ENCODE data around the gene FBXO45.
"Not testable (repeated sequence)": the region's sequence is repeated elsewhere in the genome, so short reads cannot be mapped to it uniquely, and the experiment has no call there.

DNA sequence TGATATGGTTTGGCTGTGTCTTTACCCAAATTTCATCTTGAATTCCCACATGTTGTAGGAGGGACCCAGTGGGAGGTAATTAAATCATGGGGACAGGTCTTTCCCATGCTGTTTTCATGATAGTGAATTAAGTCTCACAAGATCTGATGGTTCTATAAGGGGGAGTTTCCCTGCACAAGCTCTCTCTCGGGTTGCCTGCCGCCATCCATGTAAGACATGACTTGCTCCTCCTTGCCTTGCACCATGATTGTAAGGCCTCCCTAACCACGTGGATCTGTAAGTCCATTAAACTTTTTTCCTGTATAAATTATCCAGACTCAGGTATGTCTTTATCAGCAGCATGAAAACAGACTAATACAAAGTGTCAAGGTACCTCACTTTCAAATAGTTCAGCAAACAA lies 18.3 kb upstream of the FBXO45 start:
- TF ChIP-seq, protein P1, sequence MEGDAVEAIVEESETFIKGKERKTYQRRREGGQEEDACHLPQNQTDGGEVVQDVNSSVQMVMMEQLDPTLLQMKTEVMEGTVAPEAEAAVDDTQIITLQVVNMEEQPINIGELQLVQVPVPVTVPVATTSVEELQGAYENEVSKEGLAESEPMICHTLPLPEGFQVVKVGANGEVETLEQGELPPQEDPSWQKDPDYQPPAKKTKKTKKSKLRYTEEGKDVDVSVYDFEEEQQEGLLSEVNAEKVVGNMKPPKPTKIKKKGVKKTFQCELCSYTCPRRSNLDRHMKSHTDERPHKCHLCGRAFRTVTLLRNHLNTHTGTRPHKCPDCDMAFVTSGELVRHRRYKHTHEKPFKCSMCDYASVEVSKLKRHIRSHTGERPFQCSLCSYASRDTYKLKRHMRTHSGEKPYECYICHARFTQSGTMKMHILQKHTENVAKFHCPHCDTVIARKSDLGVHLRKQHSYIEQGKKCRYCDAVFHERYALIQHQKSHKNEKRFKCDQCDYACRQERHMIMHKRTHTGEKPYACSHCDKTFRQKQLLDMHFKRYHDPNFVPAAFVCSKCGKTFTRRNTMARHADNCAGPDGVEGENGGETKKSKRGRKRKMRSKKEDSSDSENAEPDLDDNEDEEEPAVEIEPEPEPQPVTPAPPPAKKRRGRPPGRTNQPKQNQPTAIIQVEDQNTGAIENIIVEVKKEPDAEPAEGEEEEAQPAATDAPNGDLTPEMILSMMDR (IDR thresholded peaks at IDR 0.05; ENCODE audit: insufficient read depth, low read length, poor library complexity, severe bottlenecking): not testable (repeated sequence)
- TF ChIP-seq EZH2phosphoT487 (conservative IDR thresholded peaks at IDR 0.05; ENCODE audit: low read length): not testable (repeated sequence)

All from SU-DHL-6 (cell line).